ENCODE results near the gene EVC. TPM values are rescaled to one million over a fixed set of nuclear protein-coding genes. Genes with fewer than 3 reads are reported as not detected.

EVC gene
- total and polyA plus RNA-seq, 2 experiments from 2014 or later, result 4.8 to 8.6 TPM

GRCh38 chr4:5753766-5754528 is 42.9 kb downstream of the EVC start:
- no peak overlapping the region for H3K4me3 ChIP-seq
- no peak overlapping the region for H3K4me2 ChIP-seq
- H4K20me1 ChIP-seq (ENCODE audit: insufficient read depth, poor library complexity, severe bottlenecking), result no peaks in the 10 kb centered on the region
- H2AFZ ChIP-seq, result no peak overlapping the region
- H3K79me2 ChIP-seq, result no peaks in the 10 kb centered on the region
- no peaks in the 10 kb centered on the region for H3K9me3 ChIP-seq (ENCODE audit: low read depth)
- H3K27me3 ChIP-seq, result no peaks in the 10 kb centered on the region
- no peak overlapping the region for H3K27ac ChIP-seq
- 89% methylated on average over 19 of the region's 19 CpGs for WGBS (ENCODE audit: low lambda C conversion rate, missing lambda C conversion rate)
- H3K36me3 ChIP-seq (replicated peaks; ENCODE audit: insufficient read depth, low read depth), result no peaks in the 10 kb centered on the region
- no peaks in the 10 kb centered on the region for H3K4me1 ChIP-seq (ENCODE audit: insufficient read depth)
- TF ChIP-seq EZH2phosphoT487 (IDR thresholded peaks at IDR 0.05; ENCODE audit: low read depth, severe bottlenecking, unreplicated experiment) (no peak), CTCF (IDR thresholded peaks at IDR 0.05; ENCODE audit: poor library complexity) (no peak), EZH2 (IDR thresholded peaks at IDR 0.05; ENCODE audit: borderline replicate concordance) (no peak)
- DNase-seq (ENCODE audit: low spot score), result peak; percentile 19
- no peaks in the 10 kb centered on the region for H3K9me2 ChIP-seq (replicated peaks; ENCODE audit: insufficient read depth)

- Histone ChIP-seq H3K27ac (no peak overlapping the region), H3K79me2 (no peaks in the 10 kb centered on the region), H3K36me3 (replicated peaks; ENCODE audit: insufficient read depth, low read depth) (no peaks in the 10 kb centered on the region), H4K20me1 (ENCODE audit: insufficient read depth, poor library complexity, severe bottlenecking) (no peaks in the 10 kb centered on the region), H3K9me2 (replicated peaks; ENCODE audit: insufficient read depth) (no peaks in the 10 kb centered on the region), H2AFZ (no peak overlapping the region), H3K4me3 (no peak overlapping the region), H3K4me2 (no peak overlapping the region), H3K9me3 (ENCODE audit: low read depth) (no peaks in the 10 kb centered on the region), H3K4me1 (ENCODE audit: insufficient read depth) (no peaks in the 10 kb centered on the region), H3K27me3 (no peaks in the 10 kb centered on the region)
- 93% methylated on average over 8 of the region's 8 CpGs for WGBS (ENCODE audit: low lambda C conversion rate, missing lambda C conversion rate)
- no peak for TF ChIP-seq EZH2phosphoT487 (IDR thresholded peaks at IDR 0.05; ENCODE audit: low read depth, severe bottlenecking, unreplicated experiment)
- no peak for TF ChIP-seq CTCF (IDR thresholded peaks at IDR 0.05; ENCODE audit: poor library complexity)
- TF ChIP-seq EZH2 (IDR thresholded peaks at IDR 0.05; ENCODE audit: borderline replicate concordance), result no peak
- DNase-seq (ENCODE audit: low spot score), result no peak
These were observed 43.5 kb downstream of the EVC start for GRCh38 chr4:5754529-5754881.

GRCh38 chr4:5755161-5755560 is 44.2 kb downstream of the EVC start:
- Histone ChIP-seq H3K36me3 (replicated peaks; ENCODE audit: insufficient read depth, low read depth) (no peaks in the 10 kb centered on the region), H3K4me2 (no peak overlapping the region), H3K9me3 (ENCODE audit: low read depth) (no peaks in the 10 kb centered on the region), H3K9me2 (replicated peaks; ENCODE audit: insufficient read depth) (no peaks in the 10 kb centered on the region), H3K4me3 (no peak overlapping the region), H3K27ac (no peak overlapping the region), H2AFZ (no peak overlapping the region), H4K20me1 (ENCODE audit: insufficient read depth, poor library complexity, severe bottlenecking) (no peaks in the 10 kb centered on the region), H3K79me2 (no peaks in the 10 kb centered on the region), H3K4me1 (ENCODE audit: insufficient read depth) (no peaks in the 10 kb centered on the region), H3K27me3 (no peaks in the 10 kb centered on the region)
- DNase-seq (ENCODE audit: low spot score), result no peak
- TF ChIP-seq EZH2 (IDR thresholded peaks at IDR 0.05; ENCODE audit: borderline replicate concordance) (no peak), EZH2phosphoT487 (IDR thresholded peaks at IDR 0.05; ENCODE audit: low read depth, severe bottlenecking, unreplicated experiment) (no peak), CTCF (IDR thresholded peaks at IDR 0.05; ENCODE audit: poor library complexity) (no peak)
- WGBS (ENCODE audit: low lambda C conversion rate, missing lambda C conversion rate), result 90% methylated on average over 16 of the region's 16 CpGs
